Osteocyte (in vitro differentiated cells): ENCODE data around the gene SLC35F3. TPM values are rescaled to one million over a fixed set of nuclear protein-coding genes. Genes with fewer than 3 reads are reported as not detected.

Experiments
- DNase-seq: peaks from one replicate; pipeline ENCODE4 v3.0.0; 2021; ENCODE audit warnings: mixed read lengths; ENCODE audit not compliant: unreplicated experiment; ENCODE audit errors: extremely low spot score
- H3K27ac Mint-ChIP-seq: one replicate; pipeline ENCODE4 v1.8.0; 2021; ENCODE audit warnings: mild to moderate bottlenecking, mixed read lengths; ENCODE audit not compliant: unreplicated experiment
- H3K27me3 Mint-ChIP-seq: one replicate; pipeline ENCODE4 v1.8.0; 2021; ENCODE audit warnings: mixed read lengths; ENCODE audit not compliant: unreplicated experiment
- H3K36me3 Mint-ChIP-seq: one replicate; pipeline ENCODE4 v1.8.0; 2021; ENCODE audit warnings: mixed read lengths; ENCODE audit not compliant: unreplicated experiment
- H3K4me1 Mint-ChIP-seq: one replicate; pipeline ENCODE4 v1.8.0; 2021; ENCODE audit warnings: mixed read lengths; ENCODE audit not compliant: unreplicated experiment
- H3K4me3 Mint-ChIP-seq: one replicate; pipeline ENCODE4 v1.8.0; 2021; ENCODE audit warnings: mild to moderate bottlenecking, moderate library complexity, mixed read lengths; ENCODE audit not compliant: unreplicated experiment
- H3K9me3 Mint-ChIP-seq: one replicate; pipeline ENCODE4 v1.8.0; 2021; ENCODE audit warnings: mixed read lengths; ENCODE audit not compliant: unreplicated experiment
- CTCF ChIP-seq: fragments of 200-600 bp; sonication (generic); IDR thresholded peaks from 2 replicates; pipeline ENCODE4 v1.5.0; 2021; ENCODE audit warnings: antibody characterized with exemption, mild to moderate bottlenecking, moderate library complexity
- total RNA-seq: library from RNA; stranded (reverse); gene quantifications from 2 replicates; pipeline ENCODE4 v1.2.1, GENCODE V29; 2021

The SLC35F3 gene
- total RNA-seq, 1 donor from 2014 or later = not detected

- Mint-ChIP-seq H3K36me3 (no peaks in the 10 kb centered on the region), H3K27ac (no peak overlapping the region), H3K4me1 (peaks cover 3% of the 10 kb centered on the region), H3K4me3 (no peak overlapping the region), H3K9me3 (peaks cover 3% of the 10 kb centered on the region), H3K27me3 (peaks cover 19% of the 10 kb centered on the region)
- no peak for DNase-seq
- TF ChIP-seq CTCF = no peak
These were observed 427.0 kb downstream of the SLC35F3 start for GRCh38 chr1:234331507-234331906.

GRCh38 chr1:234336359-234336758, 431.9 kb downstream of the SLC35F3 start:
- Mint-ChIP-seq H3K27me3 (peaks cover 9% of the 10 kb centered on the region), H3K4me1 (no peaks in the 10 kb centered on the region), H3K4me3 (no peak overlapping the region), H3K36me3 (no peaks in the 10 kb centered on the region), H3K27ac (no peak overlapping the region), H3K9me3 (peaks cover 27% of the 10 kb centered on the region)
- TF ChIP-seq CTCF = no peak
- no peak for DNase-seq

GRCh38 chr1:234337233-234337632, 432.8 kb downstream of the SLC35F3 start:
- Mint-ChIP-seq H3K27me3 (peaks cover 3% of the 10 kb centered on the region), H3K4me1 (no peaks in the 10 kb centered on the region), H3K27ac (no peak overlapping the region), H3K9me3 (peaks cover 27% of the 10 kb centered on the region), H3K4me3 (no peak overlapping the region), H3K36me3 (no peaks in the 10 kb centered on the region)
- TF ChIP-seq CTCF = no peak
- DNase-seq = no peak

- Mint-ChIP-seq H3K4me1 (no peaks in the 10 kb centered on the region), H3K9me3 (peaks cover 27% of the 10 kb centered on the region), H3K27me3 (peaks cover 3% of the 10 kb centered on the region), H3K27ac (no peak overlapping the region), H3K4me3 (no peak overlapping the region), H3K36me3 (no peaks in the 10 kb centered on the region)
- no peak for DNase-seq
- TF ChIP-seq CTCF = no peak
These were observed 436.1 kb downstream of the SLC35F3 start for GRCh38 chr1:234340528-234340927.

GRCh38 chr1:234342774-234343173, 438.3 kb downstream of the SLC35F3 start:
- no peak for TF ChIP-seq CTCF
- peaks cover 12% of the 10 kb centered on the region for H3K9me3 Mint-ChIP-seq

More at GRCh38 chr1:234342774-234343173, 438.3 kb downstream of the SLC35F3 start:
- Mint-ChIP-seq H3K4me3 (no peak overlapping the region), H3K36me3 (no peaks in the 10 kb centered on the region), H3K27me3 (peaks cover 5% of the 10 kb centered on the region), H3K4me1 (no peaks in the 10 kb centered on the region), H3K27ac (no peak overlapping the region)
- no peak for DNase-seq
